ENCODE measurements around the gene ADAP1.

The ADAP1 gene

DNA sequence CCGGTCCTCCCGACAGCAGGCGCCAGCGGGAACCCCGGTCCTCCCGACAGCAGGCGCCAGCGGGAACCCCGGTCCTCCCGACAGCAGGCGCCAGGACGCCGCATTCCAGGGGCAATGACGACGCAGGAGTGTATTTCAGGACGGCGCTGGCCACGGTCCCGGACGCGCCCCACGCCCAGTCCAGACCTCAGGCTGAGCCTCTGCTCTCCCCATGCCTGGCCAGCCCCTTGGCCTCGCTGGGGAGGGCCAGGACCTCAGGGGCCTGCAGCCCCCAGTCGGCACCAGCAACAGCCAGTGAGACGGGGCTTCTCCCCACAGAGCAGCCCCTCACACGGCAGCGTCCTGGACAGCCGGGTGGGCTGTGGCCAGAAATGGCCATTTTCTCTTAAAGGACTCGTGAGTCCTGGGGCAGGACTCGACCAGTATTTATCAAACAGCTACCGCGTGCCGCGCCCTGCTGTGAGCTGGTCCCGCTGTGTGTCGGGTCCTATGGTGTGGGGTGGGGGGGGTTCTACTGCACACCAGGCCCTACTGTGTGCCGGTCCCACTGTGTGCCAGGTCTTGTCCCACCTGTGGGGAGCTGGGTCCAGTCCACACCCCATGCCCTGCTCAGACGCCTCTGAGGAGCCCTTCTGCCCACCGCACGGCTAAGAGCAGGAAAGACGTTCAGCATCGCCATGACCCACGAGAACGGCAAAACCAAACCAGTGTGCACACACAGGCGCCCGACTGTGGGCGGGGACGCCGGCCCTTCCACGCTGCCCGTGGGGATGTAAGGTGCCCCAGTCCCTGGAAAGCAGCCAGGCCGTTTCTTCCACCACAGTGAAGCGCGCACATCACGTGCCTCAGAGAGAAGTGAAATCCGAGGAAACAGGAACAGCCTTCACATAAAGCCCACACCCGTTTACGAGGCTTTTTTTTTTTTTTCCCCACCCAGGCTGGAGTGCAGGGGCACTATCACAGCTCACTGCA is 44.8 kb downstream of the ADAP1 start:
- DNase-seq (ENCODE audit: low read depth in 2 of 2): no peak

DNA sequence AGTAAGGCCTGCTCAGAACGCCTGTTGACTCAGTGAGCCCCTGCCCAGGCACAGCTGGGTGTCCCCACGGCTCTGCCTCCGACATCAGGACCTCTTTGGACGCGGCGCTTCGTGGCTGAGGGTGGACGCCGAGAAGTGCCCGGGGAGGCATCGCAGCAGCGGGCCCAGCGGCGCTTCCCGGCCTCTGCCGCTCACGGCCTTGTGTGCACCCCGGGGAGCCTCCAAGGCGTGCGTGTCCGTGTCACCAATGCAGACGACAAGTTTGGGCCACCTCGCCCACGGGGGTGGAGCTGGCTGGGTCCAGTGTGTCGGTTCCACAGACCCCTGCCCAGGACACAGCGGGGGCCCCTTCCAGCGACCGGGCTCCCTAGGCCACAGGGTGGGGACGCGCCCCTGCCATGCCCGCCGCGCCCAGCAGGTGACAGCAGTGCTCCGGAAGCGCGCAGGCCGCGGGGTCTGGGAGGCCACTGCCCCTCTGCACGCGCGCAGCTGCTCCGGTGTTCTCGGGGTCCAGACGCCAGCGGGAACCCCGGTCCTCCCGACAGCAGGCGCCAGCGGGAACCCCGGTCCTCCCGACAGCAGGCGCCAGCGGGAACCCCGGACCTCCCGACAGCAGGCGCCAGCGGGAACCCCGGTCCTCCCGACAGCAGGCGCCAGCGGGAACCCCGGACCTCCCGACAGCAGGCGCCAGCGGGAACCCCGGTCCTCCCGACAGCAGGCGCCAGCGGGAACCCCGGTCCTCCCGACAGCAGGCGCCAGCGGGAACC is 45.7 kb downstream of the ADAP1 start:
- DNase-seq (ENCODE audit: low read depth in 2 of 2): peak; percentile 31 to 42

DNA sequence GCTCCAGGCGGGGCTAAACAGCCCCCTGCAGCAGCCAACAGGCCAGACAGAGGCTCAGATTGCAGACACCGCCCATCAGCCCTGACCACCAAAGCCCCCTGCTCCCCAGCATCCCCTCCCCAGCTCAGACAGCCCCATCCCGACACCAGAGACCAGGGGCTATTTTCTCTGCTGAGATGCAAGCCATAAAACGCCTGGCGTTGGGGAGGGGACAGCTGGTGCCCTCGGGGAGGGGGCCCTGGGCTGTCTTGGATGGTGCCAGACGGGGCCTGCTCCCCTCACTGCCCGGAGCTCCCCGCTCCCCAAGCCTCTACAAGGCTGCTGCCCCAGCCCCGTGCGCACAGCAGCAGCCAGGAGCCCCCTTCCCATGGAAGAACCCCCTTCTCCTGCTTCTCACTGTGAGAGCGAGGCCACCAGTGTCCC is 46.3 kb downstream of the ADAP1 start:
- DNase-seq (ENCODE audit: low read depth in 2 of 2): no peak

DNA sequence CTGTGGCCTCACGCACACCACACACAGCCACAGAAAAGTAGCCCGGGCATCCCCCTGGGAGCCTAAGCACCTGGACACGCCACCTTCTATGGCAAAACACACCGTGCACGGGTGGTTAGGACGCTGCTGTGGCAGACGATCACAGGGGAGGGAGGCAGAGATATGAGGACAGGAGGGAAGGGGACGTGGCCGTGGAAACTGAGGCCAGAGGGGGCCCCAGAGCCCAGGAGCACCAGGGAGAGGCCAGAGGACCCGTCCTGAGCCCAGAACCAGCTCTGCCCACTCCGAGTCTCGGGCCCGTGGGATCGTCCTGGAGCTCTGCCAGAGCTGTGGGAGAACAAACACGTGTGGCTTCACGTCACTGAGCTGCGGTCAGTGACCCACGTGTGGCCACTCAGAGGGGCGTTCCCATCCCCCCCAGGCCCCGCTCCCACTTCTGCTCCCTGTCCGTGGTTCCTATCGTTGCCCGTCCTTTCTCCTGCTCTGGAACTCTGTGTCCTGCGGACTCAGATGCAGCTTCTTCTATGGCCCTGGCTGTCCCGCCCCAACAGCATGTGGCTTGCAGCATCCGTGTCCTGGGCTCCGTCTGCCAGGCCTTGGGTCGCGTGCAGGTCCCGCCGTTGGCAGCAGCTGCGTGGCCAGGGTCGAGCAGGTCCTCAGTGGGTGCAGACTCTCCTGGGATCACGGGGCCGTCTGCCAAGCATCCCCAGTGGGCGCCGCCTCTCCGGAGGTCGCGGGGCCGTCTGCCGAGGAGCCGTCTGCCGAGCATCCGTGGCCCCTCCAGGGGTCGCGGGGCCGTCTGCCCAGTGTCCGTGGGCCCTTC is 47.1 kb downstream of the ADAP1 start:
- no peak for DNase-seq (ENCODE audit: low read depth in 2 of 2)

DNA sequence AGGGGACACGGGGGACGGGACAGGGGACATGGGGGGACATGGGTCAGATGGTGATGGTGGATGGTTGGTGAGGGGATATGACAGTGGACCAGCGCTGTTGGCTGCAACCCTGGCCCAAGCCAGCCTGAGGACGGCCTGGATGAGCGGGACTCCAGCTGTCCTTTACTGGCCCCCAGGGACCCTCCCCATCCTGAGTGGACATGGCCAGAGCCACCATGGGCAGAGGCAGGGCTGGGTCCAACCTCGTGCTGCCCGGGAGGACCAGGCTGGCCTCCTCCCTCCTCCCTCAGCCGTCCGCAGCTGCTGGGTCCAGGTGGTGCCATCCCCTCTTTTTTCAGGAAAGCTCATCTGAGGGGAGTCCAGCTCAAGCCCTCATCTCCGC is 47.7 kb downstream of the ADAP1 start:
- DNase-seq (ENCODE audit: low read depth in 2 of 2): no peak

DNA sequence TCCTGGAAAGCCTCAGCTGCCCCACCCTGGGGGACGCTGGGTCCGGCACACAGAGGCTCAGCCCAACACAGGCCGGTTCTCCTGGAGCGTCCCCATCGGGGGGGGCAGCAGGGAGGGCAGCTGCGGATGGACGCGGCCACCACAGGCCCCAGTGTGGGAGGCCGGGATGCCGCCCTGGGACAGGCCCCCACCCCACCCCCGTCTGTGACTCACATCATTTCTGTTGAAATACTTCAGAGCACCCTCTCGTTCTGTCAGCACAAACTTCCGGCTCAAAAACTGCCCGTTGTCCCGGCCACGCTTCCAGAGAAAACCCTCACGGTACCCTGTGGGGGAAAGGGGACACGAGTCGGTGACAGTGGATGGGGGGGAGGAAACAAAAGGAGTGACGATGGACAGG is 49.6 kb downstream of the ADAP1 start:
- no peak for DNase-seq (ENCODE audit: low read depth in 2 of 2)

DNA sequence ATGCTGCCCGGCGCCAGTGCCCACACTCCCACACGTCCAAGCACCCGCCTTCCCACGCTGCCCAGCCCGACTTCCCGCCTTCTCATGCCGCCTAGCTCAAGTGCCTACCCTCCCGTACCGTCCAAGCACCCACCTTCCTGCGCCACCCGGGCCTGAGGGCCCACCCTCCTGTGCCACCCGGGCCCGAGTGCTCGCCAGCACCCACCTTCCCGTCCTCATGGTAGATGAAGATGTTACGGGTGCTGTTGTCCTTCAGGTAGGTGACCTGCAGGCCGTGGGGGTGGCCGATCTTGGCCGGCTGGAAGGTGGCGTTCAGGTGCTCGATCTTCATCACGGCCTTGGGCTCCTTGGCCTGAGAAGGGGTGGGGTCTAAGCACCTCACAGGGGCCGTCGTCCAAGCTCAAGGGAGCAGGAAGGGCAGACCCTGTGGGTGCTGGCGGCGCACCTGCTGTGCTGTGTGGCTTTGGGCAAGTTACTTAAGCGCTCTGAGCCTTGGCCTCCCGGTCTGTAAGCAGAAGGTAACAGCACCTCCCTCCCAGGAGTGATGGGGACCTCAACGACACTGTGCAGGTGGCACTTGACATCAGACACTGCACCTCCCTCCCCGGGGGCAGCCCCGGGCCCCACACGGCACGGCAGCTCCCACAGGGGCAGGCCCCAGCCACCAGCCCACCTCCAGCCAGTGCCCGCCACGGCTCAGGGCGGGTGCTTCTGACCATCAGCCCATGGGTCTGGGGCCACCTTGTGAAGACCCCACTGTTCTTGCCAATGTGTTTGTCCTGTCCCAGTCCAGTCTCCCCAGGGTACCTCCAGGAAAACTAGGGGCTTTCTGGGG is 50.3 kb downstream of the ADAP1 start:
- DNase-seq (ENCODE audit: low read depth in 2 of 2): no peak

DNA sequence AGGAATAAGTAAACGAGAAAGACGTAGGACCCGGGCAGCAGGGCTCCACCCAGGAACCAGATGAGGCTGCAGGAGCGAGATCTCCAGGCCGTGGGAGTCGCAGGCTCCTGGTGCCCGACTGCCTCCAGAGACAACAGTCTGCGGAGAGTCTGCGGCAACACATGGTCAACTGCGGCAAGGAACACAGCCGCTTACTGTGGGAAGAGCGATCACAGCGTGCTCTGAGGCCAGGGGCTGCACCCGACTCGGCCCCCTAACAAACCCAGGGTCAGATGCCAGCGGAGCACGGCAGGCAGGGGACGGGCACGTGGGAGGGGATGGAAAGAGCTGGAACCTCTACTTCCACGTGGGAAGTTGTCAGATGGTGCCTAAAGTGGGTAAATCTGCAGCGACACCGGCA is 51.5 kb downstream of the ADAP1 start:
- DNase-seq (ENCODE audit: low read depth in 2 of 2): no peak

DNA sequence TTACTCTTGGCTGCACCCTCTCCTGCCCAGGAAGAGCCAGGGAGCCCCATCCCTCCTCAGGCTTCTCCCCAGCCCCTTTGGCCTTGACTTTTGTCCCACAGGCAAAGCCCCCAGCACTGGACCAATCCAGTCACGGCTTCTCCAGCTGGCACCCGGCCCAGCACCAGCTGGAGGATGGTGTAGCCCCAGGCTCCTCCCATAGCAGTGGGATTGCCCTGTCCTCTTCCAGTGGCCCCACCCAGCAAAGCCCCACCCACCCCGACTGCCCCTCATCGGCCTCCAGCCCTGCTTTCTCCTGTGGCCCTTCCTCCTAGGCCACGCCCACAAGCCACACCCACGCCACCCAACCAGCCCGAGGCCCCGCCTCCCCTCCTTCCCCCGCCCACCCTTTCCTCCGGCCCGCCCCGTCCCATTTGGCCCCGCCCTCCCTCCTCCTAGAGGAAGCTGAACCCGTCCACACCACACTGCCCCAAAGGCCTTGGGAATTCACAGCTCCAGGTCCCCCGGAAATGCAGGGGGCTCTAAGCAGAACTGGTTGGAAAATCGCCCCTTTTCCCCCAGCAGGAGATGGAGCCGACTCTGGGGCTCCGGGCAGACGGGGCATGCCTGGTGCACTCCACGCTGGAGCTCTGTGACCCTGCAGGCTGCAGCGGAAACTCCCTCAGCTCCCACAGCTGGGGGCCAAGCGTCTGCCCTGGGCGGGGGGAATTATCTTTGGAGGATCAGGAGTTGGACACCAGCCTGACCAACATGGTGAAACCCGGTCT is 52.9 kb downstream of the ADAP1 start:
- DNase-seq (ENCODE audit: low read depth in 2 of 2): no peak

DNA sequence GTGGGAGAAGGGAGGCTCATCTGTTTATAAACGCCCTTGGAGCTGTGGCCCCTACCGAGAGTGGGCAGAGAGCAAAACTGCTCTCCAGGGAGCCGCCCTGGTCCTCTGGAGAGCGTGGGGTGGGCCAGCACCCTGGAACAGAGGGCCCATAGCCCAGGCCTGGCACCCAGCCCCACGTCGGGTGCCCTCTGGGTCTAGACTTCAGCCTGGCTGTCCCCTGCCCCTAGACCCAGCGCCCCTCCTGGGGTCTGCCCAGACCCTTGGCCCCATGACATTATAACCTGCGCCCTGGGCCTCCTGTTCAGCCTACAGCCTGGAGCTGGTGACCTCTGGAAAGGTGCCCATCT is 53.5 kb downstream of the ADAP1 start:
- no peak for DNase-seq (ENCODE audit: low read depth in 2 of 2)

DNA sequence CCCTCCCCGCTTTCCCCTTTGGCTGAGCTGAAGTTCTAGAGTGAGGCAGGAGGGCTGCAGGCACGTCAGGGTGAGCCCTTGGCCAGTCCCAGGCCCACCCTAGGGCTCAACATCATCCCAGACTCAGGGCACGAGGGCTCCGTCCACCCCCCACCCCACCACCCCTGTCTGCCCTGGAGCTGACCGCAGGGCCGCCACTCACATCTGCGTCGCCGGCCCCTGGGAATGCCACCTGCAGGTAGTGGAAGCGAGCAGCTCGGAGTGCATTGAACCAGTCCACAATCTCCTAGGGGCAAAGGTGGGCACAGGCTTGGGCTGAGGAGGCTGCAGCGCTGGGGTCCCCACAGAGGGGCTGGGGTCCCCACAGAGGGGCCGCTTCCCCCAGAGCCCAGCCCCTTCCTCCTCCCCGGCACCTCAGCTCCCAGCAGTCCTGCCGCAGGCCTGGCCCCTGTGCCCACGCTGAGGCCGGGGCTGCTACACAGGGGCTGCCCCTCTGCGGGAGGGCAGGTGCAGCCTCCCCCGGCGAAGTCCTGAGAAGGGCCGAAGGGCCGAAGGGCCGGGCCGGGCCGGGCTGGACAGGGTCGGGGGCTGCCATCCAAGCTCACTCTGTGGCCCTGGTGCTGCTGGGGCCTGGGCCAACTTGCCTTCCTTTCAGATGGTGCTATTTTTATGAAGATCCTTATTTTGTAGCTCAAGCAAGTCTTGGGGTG is 54.0 kb downstream of the ADAP1 start:
- no peak for DNase-seq (ENCODE audit: low read depth in 2 of 2)

DNA sequence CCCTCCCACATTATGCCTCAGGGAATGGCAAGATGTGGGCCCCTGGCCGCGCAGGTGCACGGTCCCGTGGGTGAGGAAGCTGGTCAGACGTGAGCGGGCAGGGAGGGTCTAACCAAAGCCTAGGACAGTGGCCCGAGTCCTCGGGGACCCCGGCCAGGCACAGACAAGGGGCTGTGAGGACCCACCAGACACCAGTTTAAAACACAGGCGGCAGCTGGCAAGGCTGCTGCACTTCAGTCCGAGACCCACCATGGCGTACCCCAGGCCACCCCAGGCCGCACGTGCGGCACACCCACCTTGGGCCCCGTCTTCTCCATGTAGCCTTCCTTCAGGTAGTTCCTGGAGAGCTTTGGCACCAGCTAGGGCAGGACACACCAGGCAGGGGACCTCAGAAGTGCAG is 54.7 kb downstream of the ADAP1 start:
- no peak for DNase-seq (ENCODE audit: low read depth in 2 of 2)

DNA sequence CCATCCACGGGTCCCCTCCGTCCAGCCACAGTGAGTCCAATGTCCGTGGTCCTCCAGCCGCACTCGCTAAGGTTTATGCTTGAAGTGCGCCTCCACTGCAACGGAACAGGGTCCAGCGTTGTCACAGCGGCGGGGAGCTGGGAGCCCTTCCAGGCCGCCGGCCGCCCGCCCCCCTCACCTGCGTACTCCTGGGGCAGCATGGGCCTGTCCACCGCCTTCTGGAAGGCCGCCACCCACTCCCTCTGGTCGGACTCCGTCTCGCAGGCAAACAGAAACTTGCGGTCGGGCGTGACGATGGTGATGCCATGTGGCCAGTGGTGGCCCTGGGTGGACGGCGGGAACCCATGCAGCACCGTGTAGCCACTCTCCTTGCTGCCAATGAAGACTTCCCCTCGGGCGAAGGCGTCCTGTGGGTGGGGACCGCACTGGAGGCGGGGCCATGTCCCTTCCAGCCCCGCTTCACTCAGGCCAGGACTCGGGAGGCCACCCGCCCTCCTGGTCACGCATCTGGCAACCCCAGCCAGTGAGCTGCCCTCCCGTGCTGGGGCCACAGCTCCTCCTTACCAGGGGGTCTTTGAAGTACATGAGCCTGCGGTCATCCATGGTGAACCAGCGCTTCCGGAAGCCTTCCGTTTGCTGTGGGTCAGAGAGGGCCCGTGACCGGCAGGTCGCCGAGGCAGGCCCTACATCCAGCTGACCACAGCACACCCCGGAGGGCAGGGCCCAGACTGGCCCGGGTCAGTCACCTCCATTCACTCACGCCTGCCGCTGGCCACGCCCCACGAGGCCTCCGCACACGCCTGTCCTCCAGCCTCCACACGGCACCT is 55.4 kb downstream of the ADAP1 start:
- DNase-seq (ENCODE audit: low read depth in 2 of 2): no peak

DNA sequence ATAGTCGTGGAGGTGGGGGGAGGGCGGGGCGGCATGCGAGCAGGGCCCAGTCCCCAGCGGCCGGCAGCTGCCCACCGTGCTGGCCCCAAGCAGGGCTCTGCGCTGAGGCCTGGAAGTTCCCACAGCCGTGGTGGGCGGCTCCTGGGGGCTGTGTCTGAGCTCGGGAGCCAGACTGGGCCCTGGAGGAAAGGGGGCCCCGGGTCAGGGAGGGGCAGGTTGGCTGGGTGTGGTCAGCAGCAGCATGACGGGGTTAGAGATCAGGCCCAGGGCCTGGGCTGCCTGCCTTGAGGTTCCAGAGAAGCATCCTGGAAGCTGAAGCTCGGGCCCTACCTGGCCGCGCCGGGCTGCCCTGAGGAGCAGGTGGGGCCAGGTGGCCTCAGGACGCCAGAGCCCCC is 56.0 kb downstream of the ADAP1 start:
- DNase-seq (ENCODE audit: low read depth in 2 of 2): no peak

DNA sequence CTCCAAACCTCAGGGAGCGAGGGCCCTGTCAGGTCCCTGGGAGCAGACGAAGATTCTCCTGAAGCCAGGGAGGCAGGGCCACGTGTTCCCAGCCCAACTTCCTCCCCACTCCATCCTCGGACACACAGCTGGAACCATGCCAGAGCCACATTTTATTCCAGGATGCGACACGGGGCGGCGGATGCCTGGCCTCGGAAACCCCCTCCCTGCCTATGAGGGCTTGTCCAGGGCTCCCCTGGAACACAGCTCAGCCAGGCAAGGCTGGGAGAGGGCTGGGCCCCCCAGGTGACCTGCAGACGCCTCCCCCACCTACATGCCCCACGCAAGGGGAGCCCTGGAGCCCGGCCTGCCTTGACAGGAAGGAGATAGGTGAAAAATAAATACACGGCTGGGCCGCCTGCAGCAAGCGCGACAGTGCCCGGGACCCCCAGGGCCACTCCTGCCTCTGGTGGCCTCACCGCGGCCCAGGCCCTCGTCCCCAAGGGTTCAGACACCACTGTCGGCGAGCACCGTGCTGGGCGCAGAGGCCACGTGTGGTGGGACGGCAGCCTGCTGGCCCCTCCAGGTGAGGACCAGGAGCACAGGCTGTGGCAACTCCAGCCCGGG is 56.6 kb downstream of the ADAP1 start:
- no peak for DNase-seq (ENCODE audit: low read depth in 2 of 2)

DNA sequence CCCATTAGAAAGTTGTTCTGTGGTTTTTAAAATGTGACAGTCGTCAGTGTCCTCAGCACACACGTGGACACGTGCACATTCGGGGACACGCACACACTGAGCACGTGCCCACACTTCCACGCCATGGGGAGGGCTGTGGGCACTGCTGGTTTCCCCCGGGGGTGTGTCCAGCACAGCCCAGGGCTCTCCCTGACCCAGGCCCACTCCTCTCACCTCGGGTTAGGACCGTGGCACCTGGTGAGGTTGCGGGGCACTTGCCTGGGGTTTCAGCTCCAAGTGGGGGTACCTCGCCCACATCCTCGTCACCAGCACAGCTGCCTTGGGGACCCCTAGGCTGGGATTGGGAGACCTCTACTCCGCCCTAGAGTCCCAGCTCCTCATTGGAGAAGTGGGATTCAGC is 57.4 kb downstream of the ADAP1 start:
- no peak for DNase-seq (ENCODE audit: low read depth in 2 of 2)

DNA sequence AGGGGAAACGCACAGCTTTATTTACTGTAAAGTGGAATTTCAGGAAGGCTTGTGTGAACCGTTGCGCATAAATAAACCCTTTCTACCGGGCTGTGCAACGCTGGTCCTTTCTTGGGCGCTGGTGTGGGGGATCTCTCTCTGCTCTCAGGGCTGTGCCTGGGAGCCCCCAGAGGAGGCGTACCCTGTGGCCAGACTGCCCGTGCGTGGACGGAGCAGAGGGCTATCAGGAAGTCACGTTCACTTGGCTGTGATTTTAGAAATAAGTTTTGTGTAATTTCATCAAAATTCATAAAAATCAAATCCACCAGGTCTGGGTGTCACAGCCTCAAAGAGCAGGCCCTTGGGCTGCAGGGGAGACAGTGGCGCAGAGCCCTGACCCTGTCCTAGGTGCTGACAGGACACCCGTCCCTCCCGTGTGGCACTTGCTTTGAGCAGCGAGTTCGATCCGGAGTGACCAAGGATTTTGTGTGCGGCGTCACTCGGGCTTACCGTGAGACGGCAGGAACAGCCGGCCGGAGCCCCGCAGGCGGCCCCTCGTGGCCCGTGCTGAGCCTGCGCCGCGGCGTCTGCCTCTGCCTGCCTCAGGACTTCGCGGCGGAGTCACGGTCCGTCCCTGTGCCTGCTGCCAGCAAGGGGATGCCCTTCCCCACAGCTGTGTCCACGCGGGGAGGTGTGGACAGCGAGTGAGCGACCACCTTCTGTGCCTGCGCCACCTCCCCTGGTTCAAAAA is 58.0 kb downstream of the ADAP1 start:
- DNase-seq (ENCODE audit: low read depth in 2 of 2): no peak

Data from stimulated activated CD8-positive, alpha-beta memory T cell treated with anti-CD3 and anti-CD28 coated beads, Interleukin-7, amount 100 ng/mL, for 1 hour (primary cell).